Progenitor cell of endocrine pancreas (in vitro differentiated cells): Measurements from ENCODE around the gene CPN2. TPM values are rescaled to one million over a fixed set of nuclear protein-coding genes. Genes with fewer than 3 reads are reported as not detected.

Source experiments
- DNase-seq: peaks from one replicate; pipeline ENCODE4 v3.0.0; 2021; ENCODE audit warnings: low spot score; ENCODE audit not compliant: unreplicated experiment
- H3K27ac Mint-ChIP-seq: 2 replicates; pipeline ENCODE4 v1.8.0; 2021; ENCODE audit warnings: mild to moderate bottlenecking, moderate library complexity, mixed read lengths
- H3K27me3 Mint-ChIP-seq: 2 replicates; pipeline ENCODE4 v1.8.0; 2021; ENCODE audit warnings: mixed read lengths
- H3K36me3 Mint-ChIP-seq: 2 replicates; pipeline ENCODE4 v1.8.0; 2022; ENCODE audit warnings: mixed read lengths; ENCODE audit not compliant: insufficient read depth
- H3K4me1 Mint-ChIP-seq: 2 replicates; pipeline ENCODE4 v1.8.0; 2021; ENCODE audit warnings: low read depth, mixed read lengths
- H3K4me3 Mint-ChIP-seq: 2 replicates; pipeline ENCODE4 v1.8.0; 2021; ENCODE audit warnings: low read depth, mild to moderate bottlenecking, moderate library complexity, mixed read lengths
- H3K9me3 Mint-ChIP-seq: 2 replicates; pipeline ENCODE4 v1.8.0; 2021; ENCODE audit warnings: low read depth, mixed read lengths
- total RNA-seq: library from RNA; stranded (reverse); gene quantifications from 2 replicates; pipeline ENCODE4 v1.2.1, GENCODE V29; 2021
- TF ChIP-seq, protein P1 (sequence below): fragments of 200-600 bp; sonication (generic); IDR thresholded peaks from one replicate; pipeline ENCODE4 v1.5.0; 2021; ENCODE audit warnings: antibody characterized with exemption, mild to moderate bottlenecking; ENCODE audit not compliant: unreplicated experiment

CPN2 gene
- total RNA-seq, 1 donor from 2014 or later, result not detected

GRCh38 chr3:194357681-194358080 is 6.6 kb upstream of the CPN2 start:
- Mint-ChIP-seq H3K4me3 (no peak overlapping the region), H3K4me1 (no peaks in the 10 kb centered on the region), H3K27ac (no peak overlapping the region), H3K9me3 (no peaks in the 10 kb centered on the region), H3K27me3 (peaks cover 29% of the 10 kb centered on the region), H3K36me3 (no peaks in the 10 kb centered on the region)
- TF ChIP-seq, protein P1, sequence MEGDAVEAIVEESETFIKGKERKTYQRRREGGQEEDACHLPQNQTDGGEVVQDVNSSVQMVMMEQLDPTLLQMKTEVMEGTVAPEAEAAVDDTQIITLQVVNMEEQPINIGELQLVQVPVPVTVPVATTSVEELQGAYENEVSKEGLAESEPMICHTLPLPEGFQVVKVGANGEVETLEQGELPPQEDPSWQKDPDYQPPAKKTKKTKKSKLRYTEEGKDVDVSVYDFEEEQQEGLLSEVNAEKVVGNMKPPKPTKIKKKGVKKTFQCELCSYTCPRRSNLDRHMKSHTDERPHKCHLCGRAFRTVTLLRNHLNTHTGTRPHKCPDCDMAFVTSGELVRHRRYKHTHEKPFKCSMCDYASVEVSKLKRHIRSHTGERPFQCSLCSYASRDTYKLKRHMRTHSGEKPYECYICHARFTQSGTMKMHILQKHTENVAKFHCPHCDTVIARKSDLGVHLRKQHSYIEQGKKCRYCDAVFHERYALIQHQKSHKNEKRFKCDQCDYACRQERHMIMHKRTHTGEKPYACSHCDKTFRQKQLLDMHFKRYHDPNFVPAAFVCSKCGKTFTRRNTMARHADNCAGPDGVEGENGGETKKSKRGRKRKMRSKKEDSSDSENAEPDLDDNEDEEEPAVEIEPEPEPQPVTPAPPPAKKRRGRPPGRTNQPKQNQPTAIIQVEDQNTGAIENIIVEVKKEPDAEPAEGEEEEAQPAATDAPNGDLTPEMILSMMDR, result no peak
- DNase-seq, result no peak

GRCh38 chr3:194355379-194355778 is 4.3 kb upstream of the CPN2 start:
- Mint-ChIP-seq H3K4me3 (no peak overlapping the region), H3K4me1 (no peaks in the 10 kb centered on the region), H3K27me3 (peaks cover 25% of the 10 kb centered on the region), H3K9me3 (no peaks in the 10 kb centered on the region), H3K36me3 (no peaks in the 10 kb centered on the region), H3K27ac (no peak overlapping the region)
- TF ChIP-seq, protein P1, result no peak
- no peak for DNase-seq

GRCh38 chr3:194354315-194354714 is 3.2 kb upstream of the CPN2 start:
- TF ChIP-seq, protein P1, result no peak
- H3K27ac Mint-ChIP-seq, result no peak overlapping the region
- no peaks in the 10 kb centered on the region for H3K4me1 Mint-ChIP-seq
- peaks cover 18% of the 10 kb centered on the region for H3K27me3 Mint-ChIP-seq
- H3K4me3 Mint-ChIP-seq, result no peak overlapping the region
- no peaks in the 10 kb centered on the region for H3K9me3 Mint-ChIP-seq
- DNase-seq, result no peak
- no peaks in the 10 kb centered on the region for H3K36me3 Mint-ChIP-seq

DNA sequence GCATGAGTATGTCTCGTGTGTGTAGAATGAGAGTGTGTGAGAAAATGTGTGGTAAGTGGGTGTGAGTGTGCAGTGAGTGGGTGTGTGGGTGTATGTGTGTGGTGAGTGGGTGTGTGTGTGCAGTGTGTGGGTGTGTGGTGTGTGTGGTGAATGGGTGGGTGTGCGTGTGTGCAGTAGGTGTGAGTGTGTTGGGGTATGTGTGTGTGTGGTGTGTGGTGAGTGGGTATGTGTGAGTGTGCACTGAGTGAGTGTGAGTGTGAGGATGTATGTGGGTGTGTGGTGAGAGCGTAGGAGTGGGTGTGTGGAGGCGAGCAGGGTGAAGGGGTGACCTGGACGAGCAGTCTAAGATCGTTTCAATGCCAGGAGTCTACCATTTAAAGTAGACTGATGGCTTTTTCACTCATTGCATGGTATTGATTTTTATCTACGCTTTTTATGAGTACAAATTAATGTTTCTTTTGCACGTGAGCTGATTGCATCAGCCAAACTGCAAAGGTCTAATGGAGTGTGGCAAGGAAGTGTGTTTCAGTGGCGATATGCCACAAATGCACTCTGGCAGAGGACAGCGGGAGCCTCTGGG is 1.6 kb upstream of the CPN2 start:
- H3K4me1 Mint-ChIP-seq, result no peaks in the 10 kb centered on the region
- H3K27ac Mint-ChIP-seq, result no peak overlapping the region
- TF ChIP-seq, protein P1, result no peak
- no peaks in the 10 kb centered on the region for H3K36me3 Mint-ChIP-seq
- H3K27me3 Mint-ChIP-seq, result peaks cover 11% of the 10 kb centered on the region
- no peak overlapping the region for H3K4me3 Mint-ChIP-seq
- DNase-seq, result no peak
- H3K9me3 Mint-ChIP-seq, result no peaks in the 10 kb centered on the region

DNA sequence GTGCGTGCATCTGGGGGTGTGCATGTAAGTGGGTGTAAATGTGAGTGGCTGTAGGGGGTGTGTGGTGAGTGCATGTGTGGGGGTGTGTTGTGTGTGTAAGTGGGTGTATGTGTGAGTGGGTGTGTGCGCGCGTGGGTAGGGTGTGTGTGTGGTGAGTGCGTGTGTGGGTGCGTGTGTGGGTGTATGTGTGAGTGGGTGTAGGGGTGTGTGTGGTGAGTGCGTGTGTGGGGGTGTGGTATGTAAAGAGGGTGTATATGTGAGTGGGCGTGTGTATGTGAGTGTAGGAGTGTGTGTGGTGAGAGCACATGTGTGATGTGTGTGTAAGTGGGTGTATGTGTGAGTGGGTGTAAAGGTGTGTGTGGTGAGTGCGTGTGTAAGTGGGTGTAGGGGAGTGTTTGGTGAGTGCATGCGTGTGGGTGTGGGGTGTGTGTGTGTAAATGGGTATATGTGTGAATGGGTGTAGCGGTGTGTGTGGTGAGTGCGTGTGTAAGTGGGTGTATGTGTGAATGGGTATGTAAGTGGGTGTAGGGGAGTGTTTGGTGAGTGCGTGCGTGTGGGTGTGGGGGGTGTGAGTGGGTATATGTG is 916 bp upstream of the CPN2 start:
- no peaks in the 10 kb centered on the region for H3K36me3 Mint-ChIP-seq
- H3K4me3 Mint-ChIP-seq, result no peak overlapping the region
- no peaks in the 10 kb centered on the region for H3K4me1 Mint-ChIP-seq
- no peak overlapping the region for H3K27ac Mint-ChIP-seq
- TF ChIP-seq, protein P1, result no peak
- peaks cover 10% of the 10 kb centered on the region for H3K27me3 Mint-ChIP-seq
- no peaks in the 10 kb centered on the region for H3K9me3 Mint-ChIP-seq
- no peak for DNase-seq
